Skeletal muscle cell (primary cell): Measurements from ENCODE around the gene LGI4.
"Not testable (repeated sequence)": the region's sequence is repeated elsewhere in the genome, so short reads cannot be mapped to it uniquely, and the experiment has no call there.

Source experiments
- DNase-seq: peaks from one replicate; pipeline ENCODE4 v3.0.0-alpha.2; 2010; ENCODE audit warnings: low read depth
- H3K4me3 ChIP-seq: 2 replicates; pipeline ENCODE4 v1.5.1; 2011; ENCODE audit warnings: low read depth, mild to moderate bottlenecking, control low read depth, low read length, moderate library complexity

LGI4 gene

DNA sequence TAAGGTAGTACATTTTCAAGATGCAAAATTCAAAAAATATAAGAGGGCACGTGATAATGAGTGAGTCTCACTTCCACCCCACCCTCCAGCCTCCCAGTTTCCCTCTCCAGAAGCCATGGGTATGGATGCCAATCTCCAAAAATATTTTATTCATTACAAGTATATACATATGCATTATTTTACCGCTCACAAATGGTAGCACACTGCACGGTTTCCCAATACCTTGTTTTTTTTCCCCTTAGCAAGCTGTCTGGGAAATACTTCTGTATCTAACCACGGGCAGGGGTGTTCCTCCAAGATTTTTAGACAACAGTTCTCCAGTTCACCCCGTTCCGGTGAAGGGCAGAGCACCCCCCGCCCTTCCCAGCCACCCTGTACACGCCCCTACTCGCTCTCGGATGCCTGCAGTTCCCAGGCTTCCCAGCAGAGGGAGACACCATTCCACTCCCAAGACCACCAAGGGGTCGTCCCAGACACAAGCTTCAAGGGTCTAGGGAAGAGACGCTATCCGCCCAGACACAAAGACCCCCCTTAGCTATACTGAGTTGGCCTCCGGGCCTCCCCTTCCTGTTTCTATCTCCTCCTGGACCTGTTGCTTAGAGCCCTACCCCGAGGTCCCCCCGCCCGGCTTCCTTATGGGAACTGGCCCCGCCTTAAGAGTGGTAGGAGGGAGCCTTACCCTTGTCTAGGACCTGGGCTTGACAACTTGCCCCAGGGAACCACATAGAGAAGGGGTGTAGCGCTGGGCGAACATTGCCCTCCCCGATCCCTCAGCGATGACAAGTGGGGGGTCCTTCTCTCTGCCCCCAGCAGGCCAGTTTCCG, 20.3 kb downstream of the LGI4 start:
- peak overlapping the region; percentile 26 for H3K4me3 ChIP-seq
- DNase-seq, result no peak

DNA sequence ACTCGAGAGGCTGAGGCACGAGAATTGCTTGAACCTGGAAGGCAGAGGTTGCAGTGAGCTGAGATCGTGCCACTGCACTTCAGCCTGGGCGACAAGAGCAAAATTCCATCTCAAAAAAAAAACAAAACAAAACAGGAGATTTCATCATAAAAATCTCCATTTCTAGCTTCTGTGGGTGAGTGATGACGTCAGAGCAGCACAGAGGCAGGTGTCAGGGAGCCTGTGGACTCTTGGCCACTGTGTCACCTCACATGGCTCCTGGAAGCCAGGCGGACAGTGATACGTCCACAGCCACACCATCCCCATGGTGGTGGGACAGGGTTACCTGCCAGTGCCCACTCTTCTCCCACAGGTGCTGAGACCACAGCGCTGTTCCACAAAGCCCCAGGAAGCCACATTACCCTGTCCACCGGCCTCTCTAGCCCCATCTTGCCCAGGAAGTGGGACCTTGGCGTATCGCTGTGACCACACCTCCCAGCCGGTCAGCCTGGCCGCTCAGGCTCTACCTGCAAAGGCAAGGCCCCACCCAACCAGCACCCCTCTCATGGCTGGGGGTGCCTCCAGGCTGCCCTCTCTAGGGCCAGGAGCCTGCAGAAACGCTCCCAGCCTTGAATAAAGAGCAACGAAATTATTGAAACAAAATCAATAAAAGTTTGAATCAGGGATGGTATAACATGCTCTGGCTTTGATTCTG, 21.7 kb downstream of the LGI4 start:
- H3K4me3 ChIP-seq, result no peak overlapping the region
- no peak for DNase-seq

DNA sequence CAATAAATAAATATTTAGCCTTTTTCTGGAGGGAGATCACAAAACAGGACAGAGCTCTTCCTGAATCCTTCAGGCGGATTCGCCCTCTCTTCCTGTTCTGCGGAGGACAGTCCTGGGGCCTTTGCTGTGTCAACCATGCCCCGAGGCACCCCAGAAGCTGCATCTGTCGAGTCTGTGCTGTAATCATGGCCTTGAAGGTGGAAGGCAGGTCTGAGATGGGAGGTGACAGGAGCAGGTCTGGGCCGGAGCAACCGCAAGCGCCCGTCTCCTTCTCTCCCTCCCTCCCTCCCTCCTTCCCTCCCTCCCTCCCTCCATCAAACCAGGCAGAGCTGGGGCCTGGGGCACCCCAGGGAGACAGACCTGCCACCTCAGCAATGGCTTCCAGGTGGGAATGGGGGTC, 23.9 kb downstream of the LGI4 start:
- DNase-seq, result no peak
- H3K4me3 ChIP-seq, result no peak overlapping the region

DNA sequence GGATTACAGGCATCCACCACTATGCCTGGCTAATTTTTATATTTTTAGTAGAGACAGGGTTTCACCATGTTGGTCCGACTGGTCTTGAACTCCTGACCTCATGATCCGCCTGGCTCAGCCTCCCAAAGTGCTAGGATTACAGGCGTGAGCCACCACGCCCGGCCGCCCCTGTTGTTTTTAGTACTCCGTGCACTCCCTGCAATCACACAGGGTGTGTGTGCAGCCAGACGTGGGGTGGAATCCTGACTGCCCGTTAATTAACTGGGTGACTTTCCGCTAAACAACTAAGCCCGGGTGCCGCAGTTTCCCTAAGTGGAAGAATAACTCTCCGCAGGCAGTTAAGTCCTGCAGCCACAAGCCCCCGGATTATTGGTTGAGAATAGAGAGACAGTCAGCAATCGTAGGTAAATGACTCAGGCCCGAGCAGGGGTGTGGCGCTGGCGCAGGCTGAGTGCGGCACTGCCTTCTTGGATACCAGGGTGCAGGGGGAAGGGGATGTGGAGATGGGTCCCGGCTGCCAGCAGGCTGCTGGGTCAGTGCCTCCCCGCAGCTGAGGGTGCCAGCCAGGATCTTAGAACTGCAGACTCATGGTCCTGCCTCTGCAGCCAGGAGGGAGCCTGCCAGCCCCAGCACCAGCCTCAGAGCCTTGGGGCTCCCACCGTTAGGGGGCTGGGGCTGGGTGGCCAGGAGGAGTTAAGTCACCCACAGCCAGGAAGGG, 25.3 kb downstream of the LGI4 start:
- no peak for DNase-seq
- H3K4me3 ChIP-seq, result no peak overlapping the region

DNA sequence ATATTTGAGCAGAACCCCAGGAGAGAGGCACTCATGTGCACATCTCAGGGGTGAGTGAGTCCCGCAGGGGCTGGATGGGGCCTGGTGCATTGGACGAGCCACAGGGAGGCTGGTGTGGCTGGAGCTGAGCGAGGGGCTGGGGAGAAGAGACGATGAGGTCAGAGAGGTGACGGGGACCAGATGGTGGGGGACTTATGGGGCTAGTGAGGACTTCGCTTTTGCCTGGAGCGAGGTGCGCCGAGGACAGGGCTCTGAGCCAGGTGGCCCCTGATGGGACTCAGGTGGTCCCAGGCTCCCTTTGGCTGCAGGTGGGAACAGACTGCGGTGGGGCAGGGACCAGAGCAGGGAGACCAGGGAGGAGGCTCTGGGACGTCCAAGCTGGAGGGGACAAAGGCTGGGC, 26.1 kb downstream of the LGI4 start:
- H3K4me3 ChIP-seq, result no peak overlapping the region
- no peak for DNase-seq

DNA sequence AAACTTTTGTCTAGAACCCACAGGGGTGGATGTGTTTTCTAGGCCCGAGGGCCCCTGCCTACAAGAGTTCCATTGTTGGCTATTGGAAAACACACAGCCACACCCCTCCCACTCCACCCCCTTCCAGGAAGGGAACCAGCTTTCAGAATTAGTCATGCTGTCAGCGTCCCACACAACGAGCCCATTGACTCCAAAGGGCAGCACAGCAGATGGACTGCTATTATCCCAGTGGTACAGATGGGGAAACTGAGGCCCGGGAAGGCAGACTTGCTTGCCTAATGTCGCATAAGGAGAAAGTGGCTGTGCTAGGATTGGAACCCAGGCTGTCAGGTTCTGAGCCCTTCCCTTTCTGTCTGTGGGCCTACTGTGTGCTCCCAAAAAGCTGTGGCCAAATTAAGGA, 27.3 kb downstream of the LGI4 start:
- DNase-seq, result no peak
- no peak overlapping the region for H3K4me3 ChIP-seq

DNA sequence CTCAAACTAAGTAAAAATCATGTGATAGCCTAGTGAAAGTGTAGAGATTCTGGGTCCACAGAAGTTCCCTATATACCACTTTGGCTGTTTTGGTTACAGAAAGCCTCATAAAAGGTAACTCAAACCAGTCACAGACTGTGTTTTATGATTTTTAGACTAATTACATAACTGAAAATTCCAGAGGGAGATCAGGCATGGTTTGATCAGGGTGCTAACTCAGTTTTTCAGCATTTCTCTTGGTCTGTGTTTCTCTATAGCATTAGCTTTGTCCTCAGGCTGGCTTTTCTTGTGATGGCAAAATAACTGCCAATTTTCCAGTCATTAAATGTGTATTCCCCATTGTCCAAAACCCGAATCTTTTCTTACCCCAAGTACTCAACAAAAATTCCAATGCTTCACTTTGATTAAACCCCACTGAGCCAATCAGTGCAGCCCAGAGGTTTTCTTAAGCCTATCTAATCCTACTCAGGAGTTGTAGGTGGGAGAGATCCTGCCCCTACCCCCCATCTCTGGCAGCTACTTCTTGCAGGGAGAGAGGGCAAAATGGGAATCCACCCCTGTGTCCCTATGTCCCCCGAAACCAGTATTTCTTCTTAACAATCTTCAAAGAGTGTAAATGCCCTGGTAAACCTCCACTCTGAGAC, 27.8 kb downstream of the LGI4 start:
- H3K4me3 ChIP-seq, result no peak overlapping the region
- DNase-seq, result no peak

DNA sequence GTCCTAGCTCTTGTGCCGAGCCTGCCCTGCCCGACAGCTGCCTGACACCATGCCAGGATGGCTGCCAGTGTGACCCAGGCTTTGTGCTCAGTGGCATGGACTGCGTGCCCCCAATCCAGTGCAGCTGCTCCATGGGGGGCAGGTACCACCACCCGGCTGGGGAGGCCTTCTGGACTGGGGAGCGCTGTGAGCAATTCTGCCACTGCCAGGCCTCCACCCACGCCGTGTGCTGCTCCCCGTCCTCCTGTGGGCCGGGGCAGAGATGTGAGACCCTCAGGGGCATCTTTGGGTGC, 28.6 kb downstream of the LGI4 start:
- no peak overlapping the region for H3K4me3 ChIP-seq
- DNase-seq, result no peak

DNA sequence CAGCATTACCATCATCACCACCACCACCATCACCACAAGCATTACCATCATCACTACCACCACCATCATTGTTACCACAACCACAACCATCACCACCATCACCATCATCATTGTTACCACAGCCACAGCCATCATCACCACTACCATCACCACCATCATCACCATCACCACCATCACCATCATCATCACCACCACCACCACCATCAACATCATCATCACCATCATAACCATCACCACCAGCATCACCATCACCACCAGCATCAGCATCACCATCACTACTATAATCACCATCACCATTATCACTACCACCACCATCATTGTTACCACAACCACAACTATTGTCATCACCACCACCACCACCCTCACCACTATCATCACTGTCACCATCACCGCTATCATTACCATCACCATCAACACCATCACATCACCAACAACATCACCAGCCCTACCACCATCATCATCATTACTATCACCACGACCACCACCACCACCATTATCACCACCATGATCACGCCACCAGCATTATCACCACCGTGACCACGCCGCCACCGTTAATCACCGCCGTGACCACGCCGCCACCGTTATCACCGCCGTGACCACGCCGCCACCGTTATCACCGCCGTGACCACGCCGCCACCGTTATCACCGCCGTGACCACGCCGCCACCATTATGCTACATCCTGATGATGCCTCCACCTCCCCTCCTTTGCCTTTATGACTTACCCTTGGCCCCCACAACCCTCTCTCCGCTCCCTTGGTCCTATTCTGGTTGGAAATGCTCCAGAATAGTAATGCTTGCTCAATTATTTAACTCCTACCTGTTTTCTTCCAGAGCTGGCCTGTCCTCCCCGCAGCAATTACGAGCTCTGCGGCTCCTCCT, 29.2 kb downstream of the LGI4 start:
- H3K4me3 ChIP-seq, result no peak overlapping the region
- DNase-seq, result no peak

DNA sequence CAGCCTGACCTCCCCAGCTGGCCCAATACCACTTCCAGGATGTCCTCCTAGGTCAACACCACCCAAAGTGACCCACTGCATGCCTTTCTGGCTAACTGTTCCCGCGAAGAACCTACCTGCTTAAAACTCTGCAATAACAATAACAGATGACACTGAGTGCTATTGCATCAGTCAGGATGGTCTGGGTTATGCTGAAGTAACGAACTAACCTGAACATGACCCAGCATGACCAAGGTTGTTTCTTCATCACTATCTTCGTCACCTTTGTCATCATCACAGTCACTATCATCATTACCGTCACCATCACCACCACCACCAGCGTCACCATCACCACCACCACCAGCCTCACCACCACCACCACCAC, 29.8 kb downstream of the LGI4 start:
- no peak overlapping the region for H3K4me3 ChIP-seq
- DNase-seq, result no peak

DNA sequence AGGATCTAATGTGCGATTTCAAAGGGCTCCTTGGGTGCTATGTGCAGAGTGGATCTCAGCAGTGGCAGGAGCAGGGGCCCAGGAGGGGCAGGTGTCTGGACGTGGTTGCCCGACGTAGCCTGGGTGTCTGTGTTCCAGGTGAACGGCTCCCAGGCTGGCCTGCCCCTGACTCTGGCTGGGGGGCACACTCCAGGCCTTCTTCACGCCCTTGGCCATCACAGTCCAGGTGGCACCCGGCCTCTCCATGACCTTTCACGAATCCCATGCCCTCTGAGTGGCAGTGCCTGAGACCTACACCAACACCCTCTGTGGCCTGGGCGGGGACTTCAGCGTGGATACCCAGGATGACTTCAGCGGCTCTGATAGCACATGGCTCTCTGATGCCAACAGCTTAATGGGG, 30.5 kb downstream of the LGI4 start:
- DNase-seq, result no peak
- H3K4me3 ChIP-seq, result no peak overlapping the region

DNA sequence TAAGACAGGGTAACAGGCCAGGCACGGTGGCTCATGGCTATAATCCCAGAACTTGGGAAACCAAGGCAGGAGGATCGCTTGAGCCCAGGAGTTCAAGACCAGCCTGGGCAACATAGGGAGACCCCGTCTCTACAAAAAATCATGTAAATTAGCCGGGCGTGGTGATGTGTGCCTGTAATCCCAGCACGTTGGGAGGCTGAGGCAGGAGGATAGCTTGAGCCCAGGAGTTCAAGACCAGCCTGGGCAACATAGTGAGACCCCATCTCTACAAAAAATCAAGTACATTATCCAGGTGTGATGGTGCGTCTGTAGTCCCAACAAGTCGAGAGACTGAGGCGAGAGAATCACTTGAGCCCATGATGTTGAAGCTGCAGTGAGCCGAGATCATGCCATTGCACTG, 31.2 kb downstream of the LGI4 start:
- not testable (repeated sequence) for DNase-seq, H3K4me3 ChIP-seq

DNA sequence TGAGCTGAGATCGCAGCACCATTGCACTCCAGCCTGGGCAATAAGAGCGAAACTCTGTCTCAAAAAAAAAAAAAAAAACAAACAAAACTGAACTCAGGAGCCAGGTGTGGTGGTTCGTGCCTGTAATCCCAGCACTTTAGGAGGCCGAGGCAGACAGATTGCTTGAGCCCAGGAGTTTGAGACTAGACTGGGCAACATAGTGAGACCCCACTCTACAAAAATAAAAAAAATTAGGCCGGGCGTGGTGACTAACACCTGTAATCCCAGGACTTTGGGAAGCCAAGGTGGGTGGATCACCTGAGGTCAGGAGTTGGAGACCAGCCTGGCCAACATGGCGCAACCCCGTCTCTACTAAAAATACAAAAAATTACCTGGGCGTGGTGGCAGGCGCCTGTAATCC, 32.9 kb downstream of the LGI4 start:
- not testable (repeated sequence) for H3K4me3 ChIP-seq, DNase-seq

DNA sequence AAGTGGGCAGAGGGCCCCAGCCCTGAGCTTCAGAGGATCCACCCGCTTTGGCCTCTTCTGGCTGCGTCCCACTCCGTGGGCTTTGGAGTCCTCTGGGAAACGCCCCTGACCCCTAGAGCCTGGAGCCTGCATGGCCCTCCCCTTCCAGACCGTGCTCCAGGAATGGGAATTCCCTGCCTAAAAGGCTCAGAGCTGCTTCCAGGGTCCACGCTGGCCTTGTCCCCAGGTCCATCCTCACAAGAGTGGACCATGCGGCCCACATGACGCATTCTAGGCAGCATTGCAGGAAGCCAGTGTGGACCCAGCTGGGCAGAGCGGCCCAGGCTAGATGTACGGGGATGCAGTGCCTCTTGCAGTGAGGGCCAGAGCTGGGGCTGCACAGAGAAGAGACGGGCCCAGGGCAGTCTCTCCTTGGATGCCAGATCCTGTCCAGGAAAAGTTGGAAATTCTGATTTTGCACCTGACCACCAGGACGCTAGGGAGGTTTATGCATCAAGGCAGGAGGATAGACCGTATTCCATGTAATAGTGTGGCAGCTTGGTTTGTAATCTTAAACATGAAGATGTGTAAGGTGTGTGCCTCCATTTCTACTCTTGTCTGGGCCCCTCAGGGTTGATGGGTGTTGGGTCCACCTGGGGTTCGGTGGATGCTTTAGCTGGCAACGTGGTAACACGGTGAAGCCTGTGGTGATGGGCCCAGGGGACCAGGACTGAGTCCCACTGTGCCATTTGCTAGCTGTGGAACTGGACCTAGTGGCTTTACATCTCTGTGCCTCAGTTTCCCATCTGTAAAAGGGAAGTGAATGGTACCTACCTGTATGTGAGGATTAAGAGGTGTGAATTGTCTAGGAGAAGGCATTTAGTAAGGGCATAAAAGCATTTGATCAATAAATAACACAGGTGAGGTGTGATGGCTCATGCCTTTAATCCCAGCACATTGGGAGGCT, 34.0 kb downstream of the LGI4 start:
- H3K4me3 ChIP-seq, result no peak overlapping the region
- no peak for DNase-seq

DNA sequence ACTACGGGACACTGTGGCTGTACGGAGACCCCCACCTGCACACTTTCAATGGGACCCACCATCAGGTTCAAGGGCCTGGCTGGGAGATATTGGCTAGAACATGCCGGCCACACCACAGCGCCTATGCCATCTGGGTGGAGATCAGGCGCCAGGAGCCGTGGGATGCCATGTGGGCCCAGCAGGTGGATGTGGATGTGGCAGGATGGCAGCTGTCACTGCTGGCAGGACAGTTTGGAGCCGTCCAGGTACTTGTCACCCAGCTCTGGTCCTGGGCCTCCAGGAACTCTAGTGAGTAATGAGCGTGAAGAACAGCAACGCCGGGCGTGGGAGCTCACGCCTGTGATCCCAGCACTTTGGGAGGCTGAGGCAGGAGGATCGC, 35.0 kb downstream of the LGI4 start:
- no peak for DNase-seq
- H3K4me3 ChIP-seq, result no peak overlapping the region

DNA sequence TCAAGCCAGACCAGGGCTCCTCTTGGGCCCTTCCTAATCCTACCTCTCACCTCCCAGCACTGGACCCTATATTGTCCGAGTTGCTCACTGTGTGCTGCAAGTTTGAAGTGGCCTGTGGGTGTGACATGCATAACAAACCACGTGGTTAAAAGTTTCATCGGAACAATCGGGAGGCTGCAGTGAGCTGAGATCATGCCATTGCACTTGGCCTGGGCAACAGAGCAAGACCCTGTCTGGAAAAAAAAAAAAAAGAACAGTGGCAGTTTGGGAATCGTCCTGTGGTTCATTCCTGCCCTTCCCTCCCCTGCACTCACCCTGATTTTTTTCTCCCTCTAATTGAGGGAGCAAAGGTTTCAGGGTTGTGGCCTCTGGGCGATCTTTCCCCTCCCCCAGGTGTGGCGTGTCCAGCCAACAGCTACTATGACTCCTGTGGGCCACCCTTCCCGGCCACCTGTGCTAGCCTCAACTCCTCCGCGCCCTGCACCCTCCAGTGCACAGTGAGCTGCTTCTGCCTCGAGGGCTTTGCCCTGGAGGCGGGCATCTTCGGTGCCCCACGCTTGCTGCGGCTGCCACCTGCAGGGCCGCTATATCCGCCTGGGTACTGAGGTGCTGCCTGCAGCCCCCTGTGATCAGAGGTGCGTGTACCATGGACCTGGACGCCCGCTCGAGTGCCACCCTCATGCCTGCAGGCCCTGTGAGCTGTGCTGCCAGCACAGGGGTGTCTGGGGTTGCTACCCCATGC, 35.5 kb downstream of the LGI4 start:
- DNase-seq, result no peak

DNA sequence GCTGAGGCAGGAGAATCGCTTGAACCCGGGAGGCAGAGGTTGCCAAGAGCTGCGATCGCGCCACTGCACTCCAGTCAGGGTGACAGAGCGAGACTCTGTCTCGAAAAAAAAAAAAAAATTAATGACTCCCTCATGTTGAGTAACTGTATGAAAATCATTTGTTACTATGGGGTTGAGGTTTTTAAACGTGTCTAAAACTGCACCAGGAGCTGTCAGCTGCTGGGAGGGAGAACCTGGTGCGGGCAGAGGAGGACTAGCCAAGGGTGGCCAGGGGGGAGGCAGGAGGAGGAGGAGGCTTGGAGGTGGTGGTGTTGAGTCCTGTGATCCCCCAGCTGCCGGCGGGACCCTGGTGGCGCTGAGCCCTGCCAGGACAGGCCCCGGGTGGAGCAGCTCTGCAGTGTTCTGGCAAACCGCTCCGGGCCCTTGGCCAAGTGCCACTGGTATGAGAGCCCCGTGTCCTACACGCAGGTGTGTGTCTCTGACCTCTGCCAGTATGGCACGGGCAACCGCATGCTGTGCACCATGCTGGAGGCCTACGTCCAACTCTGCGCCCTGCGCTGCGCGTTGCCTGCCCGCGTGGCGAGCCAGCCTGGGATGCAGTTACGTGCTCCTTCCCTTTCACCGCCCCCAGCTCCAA, 36.3 kb downstream of the LGI4 start:
- no peak overlapping the region for H3K4me3 ChIP-seq
- DNase-seq, result no peak

More for the DNA sequence above, 35.5 kb downstream of the LGI4 start:
- H3K4me3 ChIP-seq, result no peak overlapping the region
